ENCODE results near the gene LMBR1L.
"Not testable (repeated sequence)": the region's sequence is repeated elsewhere in the genome, so short reads cannot be mapped to it uniquely, and the experiment has no call there.

LMBR1L gene

DNA sequence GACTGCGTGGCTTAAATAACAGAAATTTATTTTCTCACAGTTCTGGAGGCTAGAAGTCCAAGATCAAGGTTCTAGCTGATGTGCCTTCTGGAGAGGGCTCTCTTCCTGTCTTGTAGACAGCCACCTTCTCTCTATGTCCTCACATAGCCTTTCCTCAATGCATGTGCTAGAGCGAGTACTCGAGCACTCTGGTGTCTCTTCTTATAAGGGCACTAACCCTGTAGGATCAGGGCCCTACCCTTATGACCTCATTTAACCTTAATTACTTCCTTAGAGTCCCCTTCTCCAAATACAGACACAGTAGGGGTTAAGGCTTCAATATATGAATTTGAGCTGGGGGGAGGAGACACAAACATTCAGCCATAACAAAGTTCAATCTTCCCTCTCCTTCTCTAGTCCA, 26.2 kb downstream of the LMBR1L start:
- DNase-seq = no peak

DNA sequence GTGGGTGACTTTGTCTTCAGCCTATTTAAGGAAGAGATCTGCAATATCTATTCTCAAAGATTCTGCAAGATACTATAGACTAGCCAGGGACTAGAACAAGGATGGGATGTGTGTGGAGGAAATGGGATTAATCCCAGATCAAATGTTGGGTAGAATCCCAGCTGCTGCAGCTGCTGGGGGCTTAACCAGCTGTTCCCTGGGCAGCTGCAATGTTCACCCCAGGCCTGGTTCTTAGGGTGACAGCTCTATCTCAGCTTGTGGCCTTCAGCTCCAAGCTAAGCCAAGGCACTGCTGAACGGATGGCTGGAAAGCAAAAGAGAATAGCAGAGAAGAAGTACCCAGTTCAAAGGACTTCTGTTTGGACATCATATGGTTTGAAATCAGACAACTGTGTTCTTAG, 30.9 kb downstream of the LMBR1L start:
- DNase-seq = no peak

DNA sequence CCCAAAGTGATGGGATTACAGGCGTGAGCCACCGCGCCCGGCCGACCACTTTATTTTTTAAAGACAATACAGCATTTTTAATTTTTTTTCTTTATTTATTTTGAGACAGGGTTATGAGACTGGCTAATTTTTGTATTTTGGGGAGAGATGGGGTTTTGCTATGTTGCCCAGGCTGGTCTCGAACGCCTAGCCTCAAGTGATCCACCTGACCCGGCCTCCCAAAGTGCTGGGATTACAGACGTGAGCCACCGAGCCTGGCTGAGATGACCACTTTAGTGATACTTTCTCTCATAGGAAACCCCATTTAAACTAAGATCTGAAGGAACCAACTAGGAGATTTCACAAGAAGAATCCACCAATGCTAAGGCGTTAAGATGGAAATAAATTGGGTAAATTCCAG, 39.7 kb downstream of the LMBR1L start:
- no peak for DNase-seq

GRCh38 chr12:49069507-49070346, 40.9 kb downstream of the LMBR1L start, which contains the start of gene RHEBL1:
RHEBL1 (minus strand) TSS chr12:49069979; CDS start chr12:49069785, 194 bp downstream.
- DNase-seq = peak; percentile 88

DNA sequence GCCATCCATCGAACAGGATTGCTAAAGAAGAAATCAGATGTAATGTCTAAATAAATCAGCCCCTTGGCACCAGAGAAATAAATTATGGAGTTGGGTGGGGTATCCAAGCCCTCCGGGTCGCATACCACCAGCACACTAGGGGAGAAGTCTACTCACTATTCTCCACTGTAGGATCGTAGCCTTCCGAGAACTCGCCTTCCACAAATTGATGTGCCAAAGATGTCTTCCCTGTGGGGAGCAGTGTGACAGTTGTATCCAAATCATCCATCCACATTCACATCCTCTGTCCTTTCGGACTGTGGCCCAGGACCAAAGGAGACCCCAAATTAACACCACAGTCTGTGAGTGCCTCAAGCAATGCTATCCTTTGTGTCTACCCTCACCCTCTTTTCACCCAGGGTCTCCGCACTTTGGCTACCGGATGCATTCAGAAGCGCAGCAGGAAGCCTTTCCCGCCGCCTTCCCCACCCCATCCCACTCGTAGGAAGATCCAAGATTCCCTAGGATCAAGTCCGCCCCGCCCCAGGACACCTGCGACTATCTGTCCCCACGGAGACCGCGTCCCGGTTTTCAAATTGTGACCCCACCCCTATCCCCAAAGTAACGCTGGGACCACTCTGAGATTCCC, 41.7 kb downstream of the LMBR1L start:
- DNase-seq = no peak

DNA sequence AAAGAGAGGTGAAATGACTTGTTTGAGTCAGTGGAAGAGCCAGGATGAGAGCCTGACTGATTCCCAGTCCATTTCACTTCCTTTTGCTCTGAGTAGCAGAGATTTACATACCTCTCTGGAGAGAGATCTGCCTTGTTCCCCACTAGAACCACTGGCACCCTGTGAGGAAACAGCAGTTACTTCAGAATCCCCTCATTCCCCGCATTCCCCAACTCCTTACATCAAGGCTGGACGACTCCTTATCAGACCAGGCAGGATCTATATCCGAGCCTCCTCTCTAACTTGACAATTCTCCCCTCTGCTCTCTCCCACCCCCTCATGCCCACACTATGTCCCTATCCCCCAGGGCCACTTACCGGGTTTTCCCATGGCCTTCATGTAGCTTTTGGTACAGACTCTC, 44.5 kb downstream of the LMBR1L start:
- DNase-seq = no peak

DNA sequence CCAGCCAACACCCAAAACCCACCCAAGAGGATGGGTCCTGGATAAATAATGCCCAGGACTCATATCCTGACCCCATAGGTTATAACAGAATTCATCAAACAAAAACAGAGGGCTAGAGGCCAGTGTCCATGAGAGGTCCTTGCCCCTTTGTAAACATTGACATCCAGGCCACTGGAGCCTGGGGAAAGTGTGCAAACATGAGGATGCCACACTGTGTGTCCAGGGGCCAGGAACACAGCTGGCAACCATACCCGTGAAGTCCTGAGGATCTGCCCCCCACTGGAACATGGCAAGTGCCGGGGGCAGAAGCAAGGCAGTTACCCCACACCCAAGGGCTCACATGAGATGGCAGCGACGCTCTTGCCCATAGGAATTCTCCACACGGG, 45.9 kb downstream of the LMBR1L start:
- DNase-seq = no peak

DNA sequence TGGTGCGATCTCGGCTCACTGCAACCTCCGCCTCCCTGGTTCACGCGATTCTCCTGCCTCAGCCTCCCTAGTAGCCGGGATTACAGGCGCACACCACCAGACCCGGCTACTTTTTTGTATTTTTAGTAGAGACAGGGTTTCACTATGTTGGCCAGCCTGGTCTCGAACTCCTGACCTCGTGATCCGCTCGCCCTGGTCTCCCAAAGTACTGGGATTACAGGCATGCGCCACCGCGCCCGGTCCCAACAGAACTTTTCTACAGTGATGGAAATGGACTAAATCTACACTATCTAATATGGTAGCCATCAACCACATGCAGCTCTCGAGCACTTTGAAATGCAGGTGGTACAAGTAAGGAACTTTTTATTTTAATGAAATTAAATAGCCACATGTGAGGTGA, 48.7 kb downstream of the LMBR1L start:
- DNase-seq = not testable (repeated sequence)

GRCh38 chr12:49061157-49061650, 49.4 kb downstream of the LMBR1L start:
- DNase-seq = no peak

DNA sequence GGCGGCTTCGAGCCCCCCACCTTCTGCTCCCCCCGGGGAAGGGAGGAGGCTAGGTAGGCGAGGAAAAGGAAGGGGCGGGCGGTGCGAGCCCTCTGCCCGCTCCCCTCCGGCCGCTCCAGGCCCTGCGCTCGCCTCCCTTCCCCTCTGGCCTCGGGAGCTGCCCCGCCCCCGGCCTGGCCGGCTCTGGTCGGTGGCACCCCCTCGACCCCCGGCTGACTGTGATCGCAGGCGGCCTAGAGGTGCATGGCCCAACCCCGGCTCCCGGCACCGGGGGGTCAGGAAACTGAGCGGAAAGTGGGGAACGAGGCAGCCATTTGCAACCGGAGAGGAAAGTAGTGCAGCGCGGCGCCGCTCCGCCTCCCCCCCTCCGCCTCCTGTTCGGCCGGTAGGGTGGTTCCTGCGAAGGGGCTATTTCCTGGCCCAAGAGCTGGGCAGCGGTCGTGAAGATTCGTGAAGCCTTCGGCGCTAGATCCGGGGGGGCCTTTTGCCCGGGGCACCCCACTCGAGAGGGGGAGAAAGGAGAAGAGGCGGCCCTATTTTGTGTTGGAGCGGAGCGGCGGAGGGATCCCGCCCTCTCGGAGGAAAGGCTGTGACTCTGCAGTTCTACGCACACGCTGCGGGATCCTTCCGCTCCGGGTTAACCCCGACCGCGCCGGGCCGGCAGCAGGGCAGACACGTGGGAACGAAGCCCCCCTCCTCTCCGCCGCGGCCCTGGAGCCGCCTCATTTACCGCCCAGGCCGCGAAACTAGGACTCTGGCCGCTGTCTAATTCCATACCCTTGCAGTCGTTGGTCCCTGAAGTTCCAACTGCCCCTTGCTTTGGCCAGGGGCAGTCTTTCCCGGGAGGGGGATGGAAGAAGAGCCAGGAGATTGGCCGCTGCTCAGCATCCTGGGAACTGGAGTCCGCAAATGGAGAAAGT, 50.1 kb downstream of the LMBR1L start, which contains the start of gene KMT2D:
Gene KMT2D (minus strand): TSS at position 558 of the 920 bp plus-strand sequence. CDS start 5,470 bp downstream, outside the sequence.
- peak; percentile 67 for DNase-seq

DNA sequence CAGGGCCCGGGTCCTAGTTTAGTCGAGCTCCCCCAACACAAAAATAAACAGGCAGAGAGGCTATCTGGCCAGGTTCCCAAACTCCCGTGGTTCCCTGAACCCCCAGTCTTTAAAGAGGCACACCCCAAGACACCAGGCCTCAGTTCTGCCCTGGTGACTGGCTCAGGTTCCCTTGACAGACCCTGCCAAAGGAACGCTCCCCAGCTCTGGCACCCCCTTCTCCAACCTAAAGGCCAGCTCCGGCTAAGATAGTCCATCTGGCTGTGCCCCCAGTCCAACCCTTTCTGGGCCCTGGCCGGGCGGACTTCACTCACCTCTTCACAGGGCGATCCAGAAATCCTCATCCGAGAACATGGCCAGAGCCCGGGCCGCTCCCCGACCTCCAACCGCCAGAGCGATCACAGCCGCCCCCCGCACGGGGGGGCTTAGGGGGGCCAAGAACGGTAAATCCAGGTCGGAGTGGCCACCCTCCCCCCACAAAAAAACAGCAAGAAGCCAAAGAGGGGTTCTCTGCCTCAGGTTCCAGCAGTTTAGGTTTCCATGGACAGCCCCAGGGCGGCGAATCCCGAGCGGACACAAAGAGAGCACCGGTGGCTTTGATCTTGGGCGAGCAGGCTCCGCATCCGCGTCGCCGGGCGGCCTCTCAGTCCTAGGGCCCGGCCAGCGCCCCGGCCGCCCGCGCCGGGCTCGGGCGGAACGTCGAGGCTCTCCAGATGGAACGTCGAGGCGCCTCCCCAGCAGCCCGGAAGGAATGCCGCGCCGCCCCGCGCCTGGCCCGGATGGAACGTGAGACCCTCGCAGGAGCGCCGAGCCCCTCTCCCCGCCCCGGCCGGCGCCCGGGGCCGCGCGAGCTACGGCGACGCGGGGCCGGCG, 51.1 kb downstream of the LMBR1L start:
- no peak for DNase-seq

GRCh38 chr12:49059045-49059298, 51.7 kb downstream of the LMBR1L start:
- no peak for DNase-seq

DNA sequence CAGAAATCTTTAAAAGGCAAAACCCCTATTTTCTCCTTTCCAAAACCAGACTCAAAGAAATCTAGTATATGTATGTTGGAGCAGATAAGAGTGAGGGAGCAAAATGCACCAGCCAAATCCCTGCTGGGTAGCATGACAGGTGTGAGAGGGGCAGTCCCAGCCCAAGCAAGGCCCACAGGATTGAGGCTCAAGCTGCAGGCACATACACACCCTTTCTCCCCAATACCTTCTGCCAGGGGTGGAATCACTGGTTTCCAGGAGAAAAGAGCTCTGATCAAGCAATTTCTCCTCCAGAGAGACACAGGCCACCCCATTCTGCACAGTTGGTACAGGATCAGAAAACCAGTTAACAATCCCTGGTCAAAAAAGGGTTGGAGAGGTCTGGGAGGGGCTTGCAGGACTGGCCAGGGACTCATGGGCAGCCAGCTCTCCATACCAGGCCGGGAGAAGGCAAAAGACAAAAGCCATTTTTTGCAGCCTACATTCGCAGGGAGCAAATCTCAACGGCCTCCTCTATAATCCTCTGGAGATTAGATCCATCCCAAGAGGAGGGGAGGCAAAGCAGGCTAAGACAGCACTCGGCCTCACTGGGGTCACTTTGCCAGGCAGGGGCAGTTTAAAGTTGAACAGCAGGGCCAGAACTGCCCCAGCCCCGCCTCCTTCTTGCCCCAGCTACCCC, 52.1 kb downstream of the LMBR1L start:
- no peak for DNase-seq

GRCh38 chr12:49057888-49058287, 52.8 kb downstream of the LMBR1L start:
- DNase-seq = no peak

DNA sequence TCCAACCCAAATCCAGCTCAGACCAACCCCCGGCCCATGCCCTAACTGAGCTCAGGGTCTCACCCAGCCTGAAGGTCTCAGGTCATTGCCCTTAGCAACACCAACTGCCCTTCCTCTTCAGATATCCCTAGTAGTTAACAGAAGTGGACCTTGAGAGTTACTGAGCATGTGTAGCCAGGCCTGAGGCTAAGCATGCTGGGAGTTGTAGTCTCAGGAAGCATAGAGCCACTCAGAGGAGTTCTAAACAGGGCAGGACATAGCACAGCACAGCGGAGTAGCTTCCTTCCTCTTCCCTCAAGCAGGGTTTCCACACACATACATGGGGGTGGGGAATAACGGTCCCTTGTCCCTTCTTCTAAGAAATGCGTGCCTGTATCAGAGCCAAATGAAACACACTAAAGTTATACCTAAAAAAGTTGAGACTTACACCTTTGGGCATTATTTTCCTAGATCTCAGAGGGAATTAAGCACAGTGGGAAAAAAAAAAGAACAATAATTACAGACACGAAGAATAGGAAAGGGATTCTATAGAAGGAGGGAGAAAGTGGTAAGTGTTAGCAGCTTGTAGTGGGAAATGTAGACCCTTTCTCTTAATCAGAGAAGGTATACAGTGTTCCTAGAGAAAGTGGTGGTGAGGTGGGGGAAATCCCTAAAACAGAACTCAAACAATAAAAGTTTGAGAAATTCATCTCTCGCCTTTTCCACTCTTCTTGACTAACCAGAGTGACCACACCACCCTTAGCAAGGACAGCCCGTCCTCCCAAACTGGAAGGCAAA, 54.5 kb downstream of the LMBR1L start:
- DNase-seq = no peak

DNA sequence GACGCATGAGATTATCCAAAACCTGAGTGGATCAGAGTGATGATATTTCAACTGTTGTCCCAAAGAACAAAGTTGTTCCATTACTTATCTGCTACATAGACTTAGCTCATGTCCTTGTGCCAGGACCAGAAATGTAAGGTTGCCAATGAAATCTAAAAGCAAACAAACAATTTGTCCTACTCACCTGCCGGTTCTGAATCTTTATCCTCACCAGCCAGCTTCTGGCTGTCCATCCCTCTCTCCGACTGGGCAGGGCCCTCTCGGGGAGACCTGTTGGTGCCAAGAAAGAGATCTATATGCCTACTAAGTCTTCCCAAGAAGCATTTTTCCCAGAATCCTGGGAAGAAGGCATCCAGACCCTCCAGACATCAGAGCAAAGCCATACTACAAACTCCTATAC, 55.6 kb downstream of the LMBR1L start:
- DNase-seq = no peak

GRCh38 chr12:49054524-49054923, 56.1 kb downstream of the LMBR1L start:
- no peak for DNase-seq

DNA sequence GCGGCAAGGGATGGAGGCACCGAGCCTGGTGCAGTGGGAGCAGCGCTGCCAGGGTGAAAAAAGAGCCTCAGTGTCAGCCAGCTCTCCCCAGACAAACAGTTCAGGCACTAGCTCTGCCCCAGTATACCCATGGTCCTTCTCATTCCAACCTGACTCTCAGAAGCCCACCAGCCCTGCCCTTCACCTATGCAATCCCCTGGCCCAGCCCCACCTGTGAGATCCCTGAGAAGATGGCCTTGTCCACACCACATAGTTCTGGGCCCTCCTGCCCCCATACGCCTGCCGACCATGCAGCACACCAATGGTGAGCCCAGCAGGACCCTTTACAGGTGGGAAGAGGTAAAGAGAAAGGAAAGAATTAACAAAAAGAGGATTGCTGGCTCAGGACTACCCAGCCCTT, 56.6 kb downstream of the LMBR1L start:
- no peak for DNase-seq

- DNase-seq = no peak
These were observed 58.0 kb downstream of the LMBR1L start for GRCh38 chr12:49052451-49053208.

DNA sequence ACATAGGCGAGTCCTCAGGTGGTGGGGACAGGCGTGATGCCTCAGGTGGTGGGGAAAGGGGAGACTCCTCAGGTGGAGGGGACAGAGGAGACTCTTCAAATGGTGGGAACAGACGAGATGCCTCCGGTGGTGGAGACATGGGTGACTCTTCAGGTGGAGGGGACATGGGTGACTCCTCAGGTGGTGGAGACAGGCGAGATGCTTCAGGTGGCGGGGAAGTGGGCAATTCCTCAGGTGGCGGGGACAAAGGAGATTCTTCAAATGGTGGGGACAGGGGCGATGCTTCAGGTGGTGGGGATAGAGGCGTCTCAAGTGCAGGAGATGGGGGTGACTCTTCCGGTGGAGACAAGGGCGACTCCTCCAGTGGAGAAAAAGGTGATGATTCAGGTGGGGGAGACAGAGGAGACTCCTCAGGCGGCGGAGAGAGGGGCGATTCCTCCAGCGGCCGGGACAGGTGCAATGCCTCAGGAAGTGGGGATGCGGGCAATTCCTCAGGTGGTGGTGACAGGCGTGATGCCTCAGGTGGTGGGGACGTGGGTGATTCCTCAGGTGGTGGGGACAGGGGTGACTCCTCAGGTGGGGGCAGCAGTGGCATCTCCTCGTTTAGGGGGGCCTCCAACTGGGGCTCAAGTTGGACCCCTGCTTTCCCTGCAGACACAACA, 58.7 kb downstream of the LMBR1L start:
- no peak for DNase-seq

Data from DMS 273 treated with DMSO at 0.1 percent for 48 hours (cell line).